Globus pallidus (tissue), 1 donor: ENCODE measurements around the gene TEAD1.

Experiments used
- DNase-seq: peaks from one replicate; pipeline ENCODE4 v3.0.0-alpha.2; 2015; ENCODE audit warnings: low spot score

The TEAD1 gene

DNA sequence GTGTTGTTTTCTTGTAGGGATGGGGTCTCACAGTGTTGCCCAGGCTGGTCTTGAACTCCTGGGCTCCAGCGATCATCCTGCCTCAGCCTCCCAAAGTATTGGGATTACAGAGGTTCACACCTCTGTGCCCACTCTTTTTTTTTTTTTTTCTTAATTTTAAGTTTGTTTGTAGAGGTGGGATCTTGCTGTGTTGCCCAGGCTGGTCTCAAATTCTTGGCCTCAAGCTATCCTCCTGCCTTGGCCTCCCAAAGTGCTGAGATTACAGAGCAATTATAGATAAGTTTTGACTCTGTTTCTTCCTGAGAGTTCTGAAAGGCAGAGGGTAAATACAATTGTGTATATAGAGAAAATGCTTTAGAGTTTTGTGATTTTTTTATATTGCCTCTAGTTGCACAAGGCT is 160.4 kb downstream of the TEAD1 start:
- DNase-seq: no peak

GRCh38 chr11:12835286-12835685 is 161.1 kb downstream of the TEAD1 start:
- no peak for DNase-seq

- no peak for DNase-seq
Observed at GRCh38 chr11:12838463-12839123, 164.4 kb downstream of the TEAD1 start.

GRCh38 chr11:12840871-12841660 is 166.8 kb downstream of the TEAD1 start:
- DNase-seq: no peak

- DNase-seq: no peak
Observed at GRCh38 chr11:12841946-12842630, 167.9 kb downstream of the TEAD1 start.

DNA sequence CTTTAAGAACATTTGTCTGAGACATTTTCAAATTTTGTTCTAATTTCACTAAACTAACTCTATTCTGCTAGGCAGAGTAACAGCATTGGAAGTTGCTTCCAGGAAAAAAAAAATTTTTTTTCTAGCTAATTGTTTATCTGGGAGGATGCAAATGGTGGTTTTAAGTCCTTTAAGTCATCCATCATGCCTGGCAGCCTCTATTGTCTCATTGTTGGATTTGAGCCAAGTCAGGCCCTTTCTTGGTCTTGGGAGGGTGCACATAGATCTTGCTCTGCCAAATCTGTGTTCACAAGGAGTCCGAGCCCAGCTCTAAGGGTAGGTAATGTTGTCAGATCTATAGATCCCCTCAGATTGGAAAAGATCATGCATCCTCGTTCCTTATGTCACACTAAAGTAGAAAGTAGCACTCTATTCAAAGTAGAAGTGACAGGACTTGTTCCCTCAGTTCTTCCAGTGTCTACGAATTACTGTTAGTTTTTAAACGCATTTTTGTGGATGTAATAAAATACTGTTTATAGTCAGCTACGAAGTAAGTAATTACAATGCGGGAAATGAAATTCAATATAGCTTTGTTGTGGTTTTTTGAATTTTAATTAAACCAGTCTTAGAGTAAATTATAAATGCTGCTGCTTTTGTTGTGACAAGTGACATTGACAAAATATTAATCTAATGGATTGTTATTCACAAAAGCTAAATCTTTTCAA is 168.9 kb downstream of the TEAD1 start:
- no peak for DNase-seq

GRCh38 chr11:12845163-12845562 is 170.9 kb downstream of the TEAD1 start:
- DNase-seq: no peak

DNA sequence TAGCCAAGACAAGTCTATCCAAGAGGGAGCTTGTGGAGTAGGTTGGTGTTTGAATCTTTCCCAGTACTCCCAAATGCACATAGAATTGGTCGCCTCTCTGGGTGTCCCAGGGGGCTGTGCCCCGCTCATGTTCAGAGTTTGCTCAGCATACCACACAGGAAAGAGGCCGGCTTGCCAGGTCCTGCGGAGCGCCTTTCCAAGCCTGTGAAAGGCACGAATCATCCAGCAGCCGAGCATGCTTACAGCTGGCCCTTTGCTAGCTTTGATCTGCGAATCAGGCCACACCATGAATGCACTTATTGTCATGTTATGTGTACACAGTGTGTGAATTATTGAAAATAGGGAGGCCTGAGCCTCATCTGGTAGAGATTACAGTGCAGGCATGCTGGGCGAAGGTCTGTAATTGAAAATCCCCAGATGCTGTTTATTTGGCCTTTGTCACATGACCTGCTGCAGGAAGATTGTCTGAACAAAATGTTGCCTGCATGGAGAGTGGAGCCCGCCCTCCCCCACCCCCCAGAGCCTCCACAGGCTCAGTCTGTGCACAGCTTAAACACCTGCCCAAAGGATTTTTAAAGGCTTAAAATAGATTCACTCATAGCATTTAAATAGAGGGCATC is 171.6 kb downstream of the TEAD1 start:
- DNase-seq: peak; percentile 49

DNA sequence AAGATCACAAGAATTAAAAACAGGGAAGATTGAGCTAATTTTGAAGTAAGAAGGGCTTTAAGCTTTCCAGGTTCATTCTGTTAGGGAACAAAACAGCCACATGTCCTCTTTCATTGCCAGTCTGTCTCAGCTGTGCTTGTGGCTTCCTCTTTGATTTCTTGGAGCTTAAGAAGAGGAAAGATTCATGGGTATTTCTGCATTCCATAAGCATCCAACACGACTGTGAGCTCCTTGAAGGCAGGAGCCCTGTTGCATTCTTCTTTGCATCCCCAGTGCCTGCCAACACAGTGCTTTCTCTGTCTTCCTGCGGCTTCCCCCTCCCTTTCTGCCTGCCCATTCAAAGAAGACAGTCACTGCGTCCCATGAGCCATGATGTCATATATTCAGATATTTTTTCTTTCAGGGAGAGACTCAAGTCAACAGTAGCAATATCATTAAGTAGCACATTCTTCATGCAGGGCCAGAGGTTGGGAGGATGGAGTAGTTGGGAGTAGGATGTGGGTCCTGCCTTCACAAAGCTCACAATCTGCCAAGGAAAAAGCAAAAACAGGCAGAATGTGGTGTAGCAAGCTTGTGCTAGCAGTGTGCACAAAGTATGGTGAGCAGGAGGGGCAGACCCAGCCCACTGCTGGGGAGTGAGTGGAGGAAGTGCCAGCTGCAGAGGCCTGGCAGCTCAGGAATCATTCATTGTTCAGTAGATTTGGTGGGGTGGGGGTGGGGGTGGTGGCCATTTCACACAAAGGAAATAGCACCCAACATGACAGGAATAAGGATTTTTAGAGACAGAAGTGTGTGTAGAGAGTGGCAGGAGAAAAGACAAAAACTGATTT is 172.8 kb downstream of the TEAD1 start:
- no peak for DNase-seq

DNA sequence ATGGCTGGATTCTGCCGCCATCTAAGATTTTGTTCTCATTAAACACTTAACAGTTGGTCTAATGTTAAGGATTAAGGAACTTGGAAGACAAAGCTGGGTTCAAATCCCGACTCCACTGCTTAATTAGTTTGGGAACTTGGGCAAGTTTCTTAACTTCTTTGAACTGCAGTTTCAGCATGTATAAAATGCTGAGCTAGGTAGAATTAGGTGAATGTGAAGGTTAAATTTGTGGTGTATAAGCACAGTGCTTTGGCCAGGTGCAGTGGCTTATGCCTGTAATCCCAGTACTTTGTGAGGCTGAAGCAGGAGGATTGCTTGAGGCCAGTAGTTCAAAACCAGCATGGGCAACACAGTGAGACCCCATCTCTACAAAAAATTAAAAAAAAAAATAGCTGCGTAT is 174.2 kb downstream of the TEAD1 start:
- DNase-seq: no peak

GRCh38 chr11:12853325-12853651 is 179.1 kb downstream of the TEAD1 start:
- DNase-seq: no peak

DNA sequence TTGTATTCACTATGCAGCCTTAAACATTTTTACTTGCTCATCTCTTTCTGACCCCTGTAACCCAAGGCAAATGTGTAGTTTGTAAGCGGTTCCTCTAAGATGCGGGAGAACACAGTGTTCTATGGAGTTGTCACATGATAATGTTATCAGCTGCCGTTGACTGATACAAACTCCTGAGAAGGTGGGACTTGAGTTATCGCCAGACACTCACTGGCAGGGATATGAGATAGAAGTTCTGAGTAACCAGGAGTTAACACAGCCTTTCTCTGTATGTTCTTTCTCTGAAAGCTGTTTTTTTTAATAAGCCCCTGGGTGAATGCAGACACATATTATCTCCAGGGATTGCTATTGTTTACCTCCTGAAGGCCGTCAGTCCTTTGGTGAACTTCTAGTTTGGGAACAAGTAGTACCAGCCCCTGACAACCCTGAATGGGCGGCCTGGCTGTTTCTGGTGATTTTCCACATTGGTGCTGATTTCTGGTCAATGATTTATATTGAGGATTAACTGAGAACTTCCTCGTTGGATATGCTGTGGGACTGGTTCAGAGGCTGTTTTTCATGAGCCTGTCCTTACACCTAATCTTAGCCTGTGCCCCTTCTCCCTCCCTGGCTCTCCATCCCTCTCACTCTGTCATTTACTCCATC is 179.6 kb downstream of the TEAD1 start:
- no peak for DNase-seq

DNA sequence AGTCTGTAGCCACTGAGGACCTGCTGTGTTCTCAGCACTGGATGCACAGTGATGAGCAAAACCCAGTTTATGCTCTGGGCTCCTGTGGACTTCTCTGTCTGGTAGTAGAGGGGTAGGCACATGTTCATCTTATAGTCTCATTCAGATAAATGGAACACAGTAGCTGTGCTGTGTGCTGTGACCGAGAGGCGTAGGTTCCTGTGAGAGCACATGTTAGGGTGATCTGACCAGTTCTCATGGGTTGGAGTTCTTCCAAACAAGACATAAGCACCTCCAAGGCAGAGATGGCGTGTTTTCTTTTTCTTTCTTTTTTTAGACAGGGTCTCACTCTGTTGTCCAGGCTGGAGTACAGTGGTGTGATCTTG is 180.1 kb downstream of the TEAD1 start:
- no peak for DNase-seq

GRCh38 chr11:12854829-12855228 is 180.6 kb downstream of the TEAD1 start:
- no peak for DNase-seq

DNA sequence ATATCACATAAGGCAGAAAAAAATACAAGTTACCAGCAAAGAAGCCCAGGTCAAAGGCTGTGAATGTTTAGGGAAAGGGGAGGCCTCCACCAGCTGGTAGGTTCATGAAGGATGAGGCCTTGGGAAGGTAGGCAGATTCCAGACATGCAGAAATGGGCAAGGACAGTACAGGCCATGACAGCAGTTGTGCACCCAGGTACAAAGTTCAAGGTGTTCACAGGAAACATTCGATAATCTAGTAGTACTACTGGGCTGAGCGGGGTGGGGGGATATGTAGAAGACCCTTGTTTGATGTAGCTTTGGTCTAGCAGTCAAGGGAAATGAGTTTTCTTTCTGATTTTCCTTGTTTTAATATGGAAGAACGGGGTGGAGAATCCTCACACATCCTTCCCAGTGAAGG is 182.1 kb downstream of the TEAD1 start:
- DNase-seq: no peak

GRCh38 chr11:12857572-12857971 is 183.4 kb downstream of the TEAD1 start:
- no peak for DNase-seq

DNA sequence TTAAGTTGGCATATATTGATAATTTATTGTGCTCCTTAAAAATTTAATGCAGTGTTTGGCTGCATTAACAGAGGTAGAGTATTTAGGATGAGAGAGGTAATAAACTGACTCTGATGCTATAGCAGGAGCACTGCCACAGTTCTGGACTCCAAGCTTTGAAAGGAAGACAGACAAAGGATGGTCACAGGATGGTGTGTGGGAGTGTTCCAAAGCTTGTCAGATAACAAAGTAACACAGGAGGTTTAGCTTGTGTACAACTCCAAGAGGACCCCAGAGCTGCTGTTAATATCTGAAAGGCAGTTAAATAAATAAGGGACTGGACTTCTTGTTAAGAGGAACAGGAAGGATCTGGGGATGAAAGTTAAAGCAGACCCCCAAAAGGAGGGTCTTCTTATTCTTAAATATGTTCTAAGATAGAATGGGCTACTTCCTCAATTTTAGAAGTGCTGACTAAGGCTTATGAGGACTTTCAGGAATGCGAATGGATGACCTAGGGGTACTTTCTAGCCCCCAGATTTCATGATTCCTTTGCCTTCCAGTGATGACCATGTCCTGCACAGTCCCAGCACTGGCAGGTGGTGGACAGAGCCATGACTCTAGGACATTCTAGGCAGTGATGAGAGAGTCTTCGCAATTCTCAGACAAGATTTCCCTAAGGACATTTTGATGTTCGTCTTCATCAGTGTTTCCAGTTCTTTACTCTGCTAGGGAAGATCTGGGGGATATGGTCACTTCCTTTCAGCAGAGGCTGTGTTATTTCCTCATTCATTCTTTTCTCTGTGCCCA is 185.8 kb downstream of the TEAD1 start:
- no peak for DNase-seq

GRCh38 chr11:12860827-12861226 is 186.6 kb downstream of the TEAD1 start:
- no peak for DNase-seq

GRCh38 chr11:12862696-12863469 is 188.7 kb downstream of the TEAD1 start:
- peak; percentile 51 for DNase-seq
